Gastroesophageal sphincter (tissue), 3 donors: ENCODE measurements around the gene NRARP.

Source experiments
- POLR2A ChIP-seq, 2 donors: fragments of 450-650 bp; IDR thresholded peaks; one replicate each; pipeline ENCODE4 v1.6.1; 2017; ENCODE audit warnings: antibody characterized with exemption in 2 of 2, mild to moderate bottlenecking in 2 of 2, moderate library complexity in 1 of 2
- POLR2AphosphoS5 ChIP-seq: sonication (generic); formaldehyde crosslinking; IDR thresholded peaks from one replicate; pipeline ENCODE4 v1.6.1; 2017; ENCODE audit warnings: antibody characterized with exemption
- TF ChIP-seq, protein P1 (sequence below), 4 experiments: fragments of 200-600 bp in 2 of 4; fragments of 450-650 bp in 2 of 4; sonication (generic) in 1 of 4; IDR thresholded peaks; one replicate each; pipeline ENCODE4 v1.5.1; 2017 to 2019; ENCODE audit warnings: antibody characterized with exemption in 4 of 4, mild to moderate bottlenecking in 2 of 4, moderate library complexity in 2 of 4

DNA sequence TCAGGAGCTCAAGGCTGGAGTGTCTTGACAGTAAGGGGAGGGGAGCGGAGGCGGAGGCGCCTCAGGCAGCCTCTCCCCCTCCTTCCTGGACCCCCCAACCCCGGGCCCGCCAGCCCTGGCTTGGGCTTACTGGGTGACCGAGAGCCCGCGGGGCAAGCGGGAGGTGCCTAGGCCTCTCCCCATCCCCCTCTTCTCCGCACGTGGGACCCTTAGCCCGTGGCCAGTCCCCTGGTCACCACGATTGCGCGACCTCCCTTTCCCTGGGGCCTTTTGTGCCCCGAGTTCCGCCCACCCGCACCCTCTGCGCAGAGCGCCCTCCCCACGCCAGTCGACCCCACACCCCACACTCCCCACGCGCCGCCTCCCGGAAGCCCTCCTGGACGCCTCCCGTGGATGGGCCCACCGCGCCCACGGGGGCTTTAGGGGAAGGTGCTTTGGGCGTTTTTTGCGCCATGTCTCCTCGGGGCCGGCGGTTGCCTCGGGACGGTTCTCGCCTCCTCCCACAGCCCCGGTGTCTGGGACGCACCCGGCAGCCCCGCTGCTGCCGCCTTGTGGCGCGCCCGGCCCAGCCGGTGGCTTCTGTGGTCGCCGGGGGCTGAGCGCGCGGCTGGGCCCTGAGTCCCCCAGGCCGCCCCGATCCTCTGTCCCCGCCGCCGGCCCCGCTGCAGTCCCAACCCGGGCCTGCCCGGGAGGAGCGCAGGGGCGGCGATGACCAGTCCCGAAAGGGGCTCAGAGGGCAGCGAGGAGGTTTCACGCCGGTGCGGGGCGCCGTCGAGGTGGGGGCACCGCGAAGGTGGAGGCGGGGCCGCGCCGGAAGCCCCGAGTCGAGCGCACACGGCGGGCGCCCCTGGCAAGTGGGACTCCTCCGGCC, 21.4 kb downstream of the NRARP start:
- no peak for TF ChIP-seq POLR2A (IDR thresholded peaks at IDR 0.05)
- TF ChIP-seq, protein P1, sequence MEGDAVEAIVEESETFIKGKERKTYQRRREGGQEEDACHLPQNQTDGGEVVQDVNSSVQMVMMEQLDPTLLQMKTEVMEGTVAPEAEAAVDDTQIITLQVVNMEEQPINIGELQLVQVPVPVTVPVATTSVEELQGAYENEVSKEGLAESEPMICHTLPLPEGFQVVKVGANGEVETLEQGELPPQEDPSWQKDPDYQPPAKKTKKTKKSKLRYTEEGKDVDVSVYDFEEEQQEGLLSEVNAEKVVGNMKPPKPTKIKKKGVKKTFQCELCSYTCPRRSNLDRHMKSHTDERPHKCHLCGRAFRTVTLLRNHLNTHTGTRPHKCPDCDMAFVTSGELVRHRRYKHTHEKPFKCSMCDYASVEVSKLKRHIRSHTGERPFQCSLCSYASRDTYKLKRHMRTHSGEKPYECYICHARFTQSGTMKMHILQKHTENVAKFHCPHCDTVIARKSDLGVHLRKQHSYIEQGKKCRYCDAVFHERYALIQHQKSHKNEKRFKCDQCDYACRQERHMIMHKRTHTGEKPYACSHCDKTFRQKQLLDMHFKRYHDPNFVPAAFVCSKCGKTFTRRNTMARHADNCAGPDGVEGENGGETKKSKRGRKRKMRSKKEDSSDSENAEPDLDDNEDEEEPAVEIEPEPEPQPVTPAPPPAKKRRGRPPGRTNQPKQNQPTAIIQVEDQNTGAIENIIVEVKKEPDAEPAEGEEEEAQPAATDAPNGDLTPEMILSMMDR (IDR thresholded peaks at IDR 0.05): peak in 2 of 4 experiments; percentile 33 to 42
- no peak for TF ChIP-seq POLR2AphosphoS5
